ENCODE results near the gene YARS2. TPM values are rescaled to one million over a fixed set of nuclear protein-coding genes. Genes with fewer than 3 reads are reported as not detected.

YARS2 gene
- total RNA-seq, 1 donor from 2014 or later = 29.2 TPM

GRCh38 chr12:32697445-32697844, 58.3 kb downstream of the YARS2 start:
- Histone ChIP-seq H3K36me3 (ENCODE audit: control insufficient read depth, insufficient read depth, low read length) (peaks cover 3% of the 10 kb centered on the region), H3K27me3 (ENCODE audit: control insufficient read depth, insufficient read depth, low read length) (no peaks in the 10 kb centered on the region), H3K4me3 (ENCODE audit: low read depth, low read length) (no peak overlapping the region)
- no peak for FAIRE-seq
- no peak for TF ChIP-seq CTCF (IDR thresholded peaks at IDR 0.05; ENCODE audit: insufficient read depth, low read length, severe bottlenecking)
- no peak for DNase-seq (ENCODE audit: low read depth)

Other genes starting within 250 kb of the YARS2 start
- 68.2 and 69.2 TPM in 2 replicates for gene DNM1L, start 76.6 kb downstream of the YARS2 start, total RNA-seq
- gene PKP2, start 140.9 kb upstream of the YARS2 start, total RNA-seq = 53.9 and 74.5 TPM in 2 replicates

Data from bronchial epithelial cell (primary cell).